Vagina (tissue), 2 donors: ENCODE measurements around the gene ITPR3.

ENCODE experiments used
- POLR2A ChIP-seq, 2 donors: fragments of 450-650 bp; IDR thresholded peaks; one replicate each; pipeline ENCODE4 v1.6.1; 2017; ENCODE audit warnings: antibody characterized with exemption in 2 of 2, mild to moderate bottlenecking in 2 of 2, moderate library complexity in 2 of 2
- POLR2AphosphoS5 ChIP-seq, 2 donors: sonication (generic); formaldehyde crosslinking; IDR thresholded peaks; one replicate each; pipeline ENCODE4 v1.9.0; 2017; ENCODE audit warnings: antibody characterized with exemption in 2 of 2, mild to moderate bottlenecking in 2 of 2, low read depth in 1 of 2; ENCODE audit not compliant: insufficient read depth in 1 of 2
- TF ChIP-seq, protein P1 (sequence below), 3 experiments: fragments of 450-650 bp in 2 of 3; fragments of 200-600 bp in 1 of 3; sonication (generic) in 1 of 3; IDR thresholded peaks; one replicate each; pipeline ENCODE4 v1.5.1; 2017 to 2019; ENCODE audit warnings: antibody characterized with exemption in 3 of 3, mild to moderate bottlenecking in 2 of 3, moderate library complexity in 2 of 3

DNA sequence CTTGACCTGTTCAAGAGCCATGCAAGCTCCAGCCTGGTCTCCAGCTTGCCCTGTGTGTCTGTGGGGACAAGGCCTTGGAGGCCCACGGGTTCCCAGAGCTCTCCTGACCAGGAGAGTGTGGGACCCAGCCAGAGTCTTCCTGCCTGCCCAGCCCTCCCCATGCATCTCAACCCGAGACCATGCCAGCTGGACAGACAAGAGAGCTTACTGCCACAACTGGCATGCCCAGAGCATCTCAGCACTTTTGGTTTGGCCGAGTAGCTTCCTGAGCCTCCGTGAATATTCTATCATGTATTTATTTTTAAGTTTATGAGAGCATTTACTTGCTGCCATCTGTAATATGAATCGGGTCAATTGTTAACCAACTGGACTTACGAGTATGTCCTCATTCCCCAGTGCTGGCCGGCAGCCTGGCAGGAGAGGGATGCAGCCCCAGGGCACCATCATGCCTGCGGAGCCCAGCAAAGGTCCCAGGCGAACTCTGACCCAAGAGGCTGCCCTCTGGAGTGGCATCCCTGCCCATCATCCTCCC lies 110.7 kb downstream of the ITPR3 start:
- TF ChIP-seq, protein P1, sequence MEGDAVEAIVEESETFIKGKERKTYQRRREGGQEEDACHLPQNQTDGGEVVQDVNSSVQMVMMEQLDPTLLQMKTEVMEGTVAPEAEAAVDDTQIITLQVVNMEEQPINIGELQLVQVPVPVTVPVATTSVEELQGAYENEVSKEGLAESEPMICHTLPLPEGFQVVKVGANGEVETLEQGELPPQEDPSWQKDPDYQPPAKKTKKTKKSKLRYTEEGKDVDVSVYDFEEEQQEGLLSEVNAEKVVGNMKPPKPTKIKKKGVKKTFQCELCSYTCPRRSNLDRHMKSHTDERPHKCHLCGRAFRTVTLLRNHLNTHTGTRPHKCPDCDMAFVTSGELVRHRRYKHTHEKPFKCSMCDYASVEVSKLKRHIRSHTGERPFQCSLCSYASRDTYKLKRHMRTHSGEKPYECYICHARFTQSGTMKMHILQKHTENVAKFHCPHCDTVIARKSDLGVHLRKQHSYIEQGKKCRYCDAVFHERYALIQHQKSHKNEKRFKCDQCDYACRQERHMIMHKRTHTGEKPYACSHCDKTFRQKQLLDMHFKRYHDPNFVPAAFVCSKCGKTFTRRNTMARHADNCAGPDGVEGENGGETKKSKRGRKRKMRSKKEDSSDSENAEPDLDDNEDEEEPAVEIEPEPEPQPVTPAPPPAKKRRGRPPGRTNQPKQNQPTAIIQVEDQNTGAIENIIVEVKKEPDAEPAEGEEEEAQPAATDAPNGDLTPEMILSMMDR (IDR thresholded peaks at IDR 0.05): no peak
- TF ChIP-seq POLR2AphosphoS5 (IDR thresholded peaks at IDR 0.05; ENCODE audit: insufficient read depth in 1 of 2, low read depth in 1 of 2): no peak
- no peak for TF ChIP-seq POLR2A (IDR thresholded peaks at IDR 0.05)
